ENCODE data around the gene BCAP31. TPM values are rescaled to one million over a fixed set of nuclear protein-coding genes. Genes with fewer than 3 reads are reported as not detected.

The BCAP31 gene
- total and polyA plus RNA-seq, 7 donors = 59.3 to 216 (median 70.9) TPM

DNA sequence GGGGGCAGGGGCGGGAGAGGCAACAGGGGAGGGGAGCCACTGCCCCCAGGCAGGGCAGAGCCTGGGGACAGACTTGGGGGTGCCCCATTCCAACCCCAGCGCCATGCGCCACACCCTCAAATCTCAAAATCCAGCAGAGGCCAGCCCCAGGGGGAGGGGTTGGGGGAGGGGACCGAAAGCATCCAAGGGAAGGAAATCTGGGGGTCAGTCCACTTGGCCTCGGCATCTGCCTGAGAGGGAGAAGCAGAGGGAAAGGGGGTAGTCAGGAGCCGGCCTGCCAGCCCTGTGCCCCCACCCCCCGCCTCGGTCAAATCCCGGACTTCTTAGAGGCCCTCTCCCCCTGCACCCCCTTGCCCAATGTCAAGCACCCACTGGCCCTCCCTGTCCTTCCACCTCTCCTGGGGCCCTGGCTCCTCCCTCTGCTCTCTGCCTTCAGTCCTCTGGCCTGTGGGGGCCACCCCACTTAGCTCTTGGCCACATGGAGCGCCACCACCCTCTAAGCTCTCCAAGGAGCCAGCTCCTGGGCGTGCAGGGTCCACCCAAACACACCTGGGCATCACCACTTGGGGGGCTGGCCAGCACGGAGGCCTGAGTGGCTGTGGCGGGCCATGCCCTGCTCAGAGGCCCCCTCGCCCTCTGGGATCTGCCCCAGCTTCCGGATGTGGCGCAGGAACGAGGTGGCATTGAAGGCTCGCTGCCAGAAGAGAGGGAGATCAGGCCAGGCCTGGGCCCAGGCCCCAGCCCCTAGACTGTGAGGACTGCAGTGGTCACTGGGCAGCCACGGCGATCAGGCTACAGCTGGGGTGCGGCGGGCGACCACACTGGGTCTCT, 54.1 kb downstream of the BCAP31 start:
- peak; percentile 62 for DNase-seq
- H3K27ac ChIP-seq = peak overlapping the region in 3 of 4 donors; percentile 70 to 79 (median 75)
- TF ChIP-seq EP300 (IDR thresholded peaks at IDR 0.05) (no peak), POLR2AphosphoS5 (IDR thresholded peaks at IDR 0.05) (no peak), POLR2A (IDR thresholded peaks at IDR 0.05) (no peak)
- TF ChIP-seq, protein P1, sequence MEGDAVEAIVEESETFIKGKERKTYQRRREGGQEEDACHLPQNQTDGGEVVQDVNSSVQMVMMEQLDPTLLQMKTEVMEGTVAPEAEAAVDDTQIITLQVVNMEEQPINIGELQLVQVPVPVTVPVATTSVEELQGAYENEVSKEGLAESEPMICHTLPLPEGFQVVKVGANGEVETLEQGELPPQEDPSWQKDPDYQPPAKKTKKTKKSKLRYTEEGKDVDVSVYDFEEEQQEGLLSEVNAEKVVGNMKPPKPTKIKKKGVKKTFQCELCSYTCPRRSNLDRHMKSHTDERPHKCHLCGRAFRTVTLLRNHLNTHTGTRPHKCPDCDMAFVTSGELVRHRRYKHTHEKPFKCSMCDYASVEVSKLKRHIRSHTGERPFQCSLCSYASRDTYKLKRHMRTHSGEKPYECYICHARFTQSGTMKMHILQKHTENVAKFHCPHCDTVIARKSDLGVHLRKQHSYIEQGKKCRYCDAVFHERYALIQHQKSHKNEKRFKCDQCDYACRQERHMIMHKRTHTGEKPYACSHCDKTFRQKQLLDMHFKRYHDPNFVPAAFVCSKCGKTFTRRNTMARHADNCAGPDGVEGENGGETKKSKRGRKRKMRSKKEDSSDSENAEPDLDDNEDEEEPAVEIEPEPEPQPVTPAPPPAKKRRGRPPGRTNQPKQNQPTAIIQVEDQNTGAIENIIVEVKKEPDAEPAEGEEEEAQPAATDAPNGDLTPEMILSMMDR (IDR thresholded peaks at IDR 0.05) = no peak
- no peak overlapping the region for H3K4me3 ChIP-seq
- intact Hi-C loops (cut with DNase I) = loop anchor here (5.0 kb wide), 1 partner anchor 37 kb away; no protein-coding TSS in a partner anchor
- H3K9me3 ChIP-seq = no peaks in the 10 kb centered on the region
- H3K36me3 ChIP-seq = no peaks in the 10 kb centered on the region
- H3K27me3 ChIP-seq = no peaks in the 10 kb centered on the region
- 77 to 86% methylated on average over 23 of the region's 23 CpGs for WGBS, 2 donors
- H3K4me1 ChIP-seq = peaks cover 0 to 3% (median 0%) of the 10 kb centered on the region in 4 donors

DNA sequence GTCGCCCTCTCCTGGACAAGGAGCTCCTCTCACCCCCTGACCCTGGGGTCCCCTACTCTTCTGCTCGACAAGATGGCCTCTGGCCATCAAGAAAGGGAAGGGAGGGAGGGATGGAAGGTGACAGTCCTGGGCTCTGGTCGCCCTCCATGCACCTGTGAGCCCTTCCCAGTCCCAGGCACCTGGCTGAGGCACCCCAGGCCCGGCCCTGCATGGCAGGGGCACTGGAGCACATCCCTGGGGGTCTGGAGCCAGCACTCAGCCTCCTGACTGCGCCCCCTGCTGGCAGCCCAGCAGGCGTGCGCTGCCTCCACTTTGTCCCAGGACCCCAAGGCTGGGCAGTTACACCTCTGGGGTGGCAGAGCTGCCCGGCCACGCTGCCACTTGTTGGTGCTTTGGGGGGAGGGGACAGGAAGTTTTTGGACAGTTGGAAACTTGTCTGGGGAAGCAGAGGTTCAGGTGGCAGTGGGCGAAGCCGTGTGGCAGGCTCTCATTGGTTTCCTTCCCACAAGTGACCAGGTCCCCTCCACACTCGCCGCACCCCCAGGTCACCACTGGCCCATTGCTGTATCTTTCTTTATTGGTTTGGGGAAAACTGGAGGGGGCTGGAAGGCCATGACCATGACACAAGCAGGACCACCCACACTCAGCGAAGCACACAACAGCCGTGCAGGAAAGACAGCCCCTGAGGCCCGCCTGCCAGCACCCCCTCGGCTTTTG, 54.9 kb downstream of the BCAP31 start:
- peak overlapping the region in 3 of 4 donors; percentile 70 to 79 (median 75) for H3K27ac ChIP-seq
- DNase-seq = peak; percentile 60
- H3K27me3 ChIP-seq = no peaks in the 10 kb centered on the region
- intact Hi-C loops (cut with DNase I) = loop anchor here (5.0 kb wide), 1 partner anchor 38 kb away; no protein-coding TSS in a partner anchor
- 45 to 55% methylated on average over 17 of the region's 17 CpGs for WGBS, 2 donors
- no peaks in the 10 kb centered on the region for H3K9me3 ChIP-seq
- no peaks in the 10 kb centered on the region for H3K36me3 ChIP-seq
- TF ChIP-seq POLR2AphosphoS5 (IDR thresholded peaks at IDR 0.05) = no peak
- TF ChIP-seq EP300 (IDR thresholded peaks at IDR 0.05) = no peak
- TF ChIP-seq, protein P1 (IDR thresholded peaks at IDR 0.05) = peak; percentile 33 to 66 (median 52)
- peaks cover 0 to 3% (median 0%) of the 10 kb centered on the region in 4 donors for H3K4me1 ChIP-seq
- H3K4me3 ChIP-seq = no peak overlapping the region

DNA sequence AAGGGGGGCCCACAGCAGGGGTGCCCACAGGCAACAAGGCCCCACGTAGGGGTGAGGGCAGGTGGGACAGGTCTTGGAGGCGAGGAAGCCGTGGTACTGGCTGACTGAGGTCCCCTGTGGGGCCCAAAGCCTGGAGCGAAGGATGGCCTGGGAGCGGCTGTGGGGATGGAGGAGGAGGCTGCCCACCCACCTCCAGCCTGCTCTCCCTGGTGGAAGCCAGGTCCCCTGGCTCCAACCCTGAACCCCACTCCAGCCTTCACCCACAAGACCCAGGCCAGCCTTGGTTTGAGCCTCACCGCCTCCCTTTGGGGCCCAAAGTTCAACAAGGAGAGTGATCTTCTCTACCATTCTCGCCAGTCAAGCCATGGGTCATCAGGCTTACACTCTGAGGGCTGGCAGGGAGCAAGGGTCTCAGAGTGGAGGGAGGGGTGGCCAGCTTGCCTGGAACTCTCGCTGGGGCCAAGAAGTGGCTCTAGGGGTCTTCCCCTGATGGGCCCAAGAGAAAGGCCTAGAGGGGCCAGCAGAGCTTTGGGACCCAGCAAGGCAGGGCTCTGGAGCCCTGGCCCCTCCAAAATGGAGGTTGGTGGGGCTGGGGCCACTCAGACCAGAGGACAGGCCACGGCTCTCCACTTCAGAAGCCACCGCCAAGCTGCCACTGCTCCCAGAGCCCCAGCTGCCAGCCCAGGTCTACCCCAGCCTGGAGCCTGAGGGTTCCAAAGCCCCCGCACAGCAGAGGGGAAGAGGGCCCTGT, 55.6 kb downstream of the BCAP31 start:
- peaks cover 0 to under 1% (median 0%) of the 10 kb centered on the region in 3 donors for H3K27me3 ChIP-seq
- intact Hi-C loops (cut with DNase I) = loop anchor here (1.0 to 5.0 kb wide), 2 partner anchors 39 to 58 kb away; no protein-coding TSS in a partner anchor
- no peak overlapping the region for H3K4me3 ChIP-seq
- peak; percentile 57 for DNase-seq
- H3K36me3 ChIP-seq = no peaks in the 10 kb centered on the region
- WGBS, 2 donors = 87 to 88% methylated on average over 11 of the region's 11 CpGs
- TF ChIP-seq POLR2AphosphoS5 (IDR thresholded peaks at IDR 0.05) (no peak), EP300 (IDR thresholded peaks at IDR 0.05) (no peak), POLR2A (IDR thresholded peaks at IDR 0.05) (no peak)
- TF ChIP-seq, protein P1 (IDR thresholded peaks at IDR 0.05) = no peak
- peaks cover 0 to 3% (median 0%) of the 10 kb centered on the region in 4 donors for H3K4me1 ChIP-seq
- peak overlapping the region; percentile 27 to 79 (median 72) for H3K27ac ChIP-seq
- no peaks in the 10 kb centered on the region for H3K9me3 ChIP-seq

DNA sequence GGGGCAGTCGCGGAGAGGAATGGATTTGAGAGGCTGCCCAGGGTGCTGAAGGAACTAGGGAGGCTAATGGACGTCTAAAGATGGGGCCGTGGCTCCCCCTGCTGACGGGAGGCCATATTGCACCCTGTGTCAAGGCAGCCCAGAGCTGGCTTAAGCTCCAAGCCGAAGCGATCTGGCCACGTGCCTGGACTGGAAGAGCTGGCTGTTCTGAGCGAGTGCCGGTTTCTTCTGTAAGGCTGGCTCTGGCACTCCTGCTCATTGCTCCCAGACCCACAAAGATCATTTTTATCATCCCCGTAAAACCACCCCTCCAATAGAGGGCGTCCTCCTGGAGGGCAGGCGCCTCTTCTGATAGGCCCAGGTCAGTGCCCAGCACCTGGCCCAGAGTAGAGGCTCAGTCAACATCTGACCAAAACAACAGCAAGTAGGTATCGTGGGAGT, 56.2 kb downstream of the BCAP31 start:
- intact Hi-C loops (cut with DNase I) = loop anchor here (1.0 to 5.0 kb wide), 3 partner anchors 39 to 113 kb away; no protein-coding TSS in a partner anchor
- TF ChIP-seq, protein P1 (IDR thresholded peaks at IDR 0.05) = peak; percentile 28 to 74 (median 68)
- no peak for TF ChIP-seq POLR2A (IDR thresholded peaks at IDR 0.05)
- 19 to 22% methylated on average over 14 of the region's 14 CpGs for WGBS, 2 donors
- H3K9me3 ChIP-seq = no peaks in the 10 kb centered on the region
- H3K4me3 ChIP-seq = no peak overlapping the region
- DNase-seq = peak; percentile 94
- H3K4me1 ChIP-seq = peaks cover 0 to 3% (median 0%) of the 10 kb centered on the region in 4 donors
- H3K27me3 ChIP-seq = peaks cover 0 to 7% (median 0%) of the 10 kb centered on the region in 3 donors
- H3K27ac ChIP-seq = peak overlapping the region; percentile 27 to 79 (median 72)
- no peaks in the 10 kb centered on the region for H3K36me3 ChIP-seq

All from sigmoid colon (tissue), 7 donors.